Hematopoietic multipotent progenitor cell treated with erythropoietin and hydrocortisone succinate and interleukin-3 and kit ligand, for 15 days (in vitro differentiated cells): ENCODE results near the gene F5.

Source experiments
- DNase-seq: peaks from one replicate; pipeline ENCODE4 v3.0.0-alpha.2; 2015; ENCODE audit warnings: low spot score

F5 gene

GRCh38 chr1:169478094-169478672 is 108.1 kb downstream of the F5 start:
- DNase-seq = no peak

DNA sequence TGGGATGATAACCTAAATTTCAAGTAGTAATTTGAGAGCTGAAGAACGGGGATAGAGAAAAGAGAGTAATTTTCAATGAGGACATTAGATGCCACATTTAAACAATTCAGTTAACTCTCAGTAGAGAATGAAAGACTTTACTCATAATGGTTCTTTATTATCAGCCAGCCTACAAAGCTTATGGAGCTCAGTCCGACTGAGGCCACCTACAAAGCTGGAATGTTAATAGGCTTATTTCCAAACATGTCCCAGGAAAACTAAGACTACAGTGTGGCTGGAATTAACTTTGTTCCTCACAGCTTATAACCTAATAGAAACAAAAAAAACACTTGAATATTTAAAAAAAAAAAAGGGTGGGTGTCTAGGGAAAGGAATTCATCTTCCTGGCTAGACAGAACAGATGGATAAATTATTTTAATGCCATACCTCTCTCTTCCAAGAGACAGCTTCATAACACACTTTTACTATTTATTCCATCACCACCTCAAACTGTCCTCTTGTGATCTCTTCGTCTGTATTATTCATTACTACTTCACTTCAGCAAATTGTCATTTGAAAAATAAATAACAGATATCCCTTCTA is 110.4 kb downstream of the F5 start:
- no peak for DNase-seq

DNA sequence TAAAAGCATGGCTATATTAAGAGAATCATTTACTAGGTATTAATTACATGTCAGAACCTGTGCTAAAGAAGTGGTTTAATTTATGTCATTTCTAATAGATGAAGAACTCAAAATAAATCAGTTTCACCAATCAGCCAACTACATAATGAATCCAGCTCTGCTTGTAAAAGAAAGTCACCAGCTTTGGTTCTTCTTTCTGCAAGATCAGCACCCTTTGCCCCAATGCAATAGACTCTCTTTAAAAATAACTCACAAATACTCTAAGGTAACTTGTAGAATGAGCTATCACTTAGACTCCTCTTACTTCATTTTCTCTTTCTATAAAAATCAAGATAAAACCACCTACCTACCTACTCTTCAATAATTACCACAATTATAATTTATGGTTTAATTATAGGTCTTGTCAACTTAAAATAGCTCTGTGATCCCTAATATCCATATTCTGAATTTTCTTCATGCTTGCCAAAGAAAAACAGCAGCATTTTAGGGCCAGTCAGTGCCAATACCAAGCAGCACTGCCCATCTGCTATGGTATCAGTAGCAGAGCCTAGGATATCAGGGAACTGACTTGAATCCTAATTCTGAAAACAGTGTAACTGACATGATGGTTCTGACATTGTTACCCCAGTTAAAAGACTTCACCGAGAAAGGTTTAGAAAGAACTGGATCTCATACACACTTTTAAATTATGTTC is 111.8 kb downstream of the F5 start:
- DNase-seq = no peak

- DNase-seq = no peak
Measured at GRCh38 chr1:169473347-169473746, 112.9 kb downstream of the F5 start.

GRCh38 chr1:169472738-169473137 is 113.5 kb downstream of the F5 start:
- DNase-seq = no peak

DNA sequence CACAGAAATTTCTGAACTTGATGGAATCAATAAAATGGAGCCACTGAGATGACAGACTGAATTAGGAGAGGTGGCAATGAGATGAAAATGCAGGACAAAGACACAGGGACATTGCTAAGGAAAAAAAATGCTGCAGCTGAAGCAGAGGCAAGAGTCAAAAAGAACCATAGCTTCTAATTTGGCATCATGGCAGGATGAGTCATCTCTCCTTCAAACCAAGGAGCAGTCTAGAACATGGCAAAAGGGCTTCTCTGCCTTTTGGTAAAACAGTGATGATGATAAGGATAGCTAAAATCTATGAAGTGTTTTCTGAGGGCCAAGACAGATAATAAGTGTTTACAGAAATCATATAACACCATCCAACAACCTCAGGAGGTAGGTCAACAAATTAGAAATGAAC is 117.3 kb downstream of the F5 start:
- DNase-seq = no peak

DNA sequence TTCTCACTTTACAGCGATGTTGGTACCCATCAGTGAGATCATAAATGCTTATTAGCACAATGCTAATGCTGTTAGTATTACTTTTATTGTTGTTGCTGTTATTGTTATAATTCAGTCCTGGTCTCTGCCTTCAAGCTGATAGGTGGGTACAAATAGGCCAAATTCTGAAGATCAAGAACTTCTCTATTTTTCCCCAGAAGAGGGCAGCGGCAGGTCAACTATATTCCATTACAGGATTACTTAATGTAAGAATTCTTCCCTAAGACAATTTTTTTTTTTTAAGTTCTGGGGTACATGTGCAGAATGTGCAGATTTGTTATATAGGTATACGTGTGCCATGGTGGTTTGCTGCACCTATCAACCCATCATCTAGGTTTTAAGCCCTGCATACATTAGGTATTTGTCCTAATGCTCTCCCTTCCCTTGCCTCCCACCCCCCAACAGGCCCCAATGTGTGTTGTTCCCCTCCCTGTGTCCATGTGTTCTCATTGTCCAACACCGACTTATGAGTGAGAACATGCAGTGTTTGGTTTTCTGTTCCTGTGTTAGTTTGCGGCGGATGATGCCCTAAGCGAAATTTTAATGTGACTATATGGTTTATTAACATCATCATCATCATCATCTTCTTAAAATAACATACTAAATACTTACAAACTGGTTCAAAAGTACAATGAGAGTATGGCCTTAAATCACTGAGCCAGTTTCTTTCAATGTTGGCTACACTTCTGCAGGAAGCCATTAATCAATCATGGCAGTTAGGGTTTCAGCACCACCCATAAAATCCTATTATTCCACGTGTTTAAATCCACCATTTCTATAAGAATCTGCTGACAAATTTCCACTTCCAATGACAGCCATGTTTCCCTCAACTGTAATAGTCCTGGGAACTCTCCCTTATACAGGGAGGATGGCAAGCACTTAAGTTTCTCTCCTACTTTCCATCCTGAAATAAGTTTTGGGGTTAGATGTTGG is 119.7 kb downstream of the F5 start:
- peak; percentile 27 for DNase-seq

DNA sequence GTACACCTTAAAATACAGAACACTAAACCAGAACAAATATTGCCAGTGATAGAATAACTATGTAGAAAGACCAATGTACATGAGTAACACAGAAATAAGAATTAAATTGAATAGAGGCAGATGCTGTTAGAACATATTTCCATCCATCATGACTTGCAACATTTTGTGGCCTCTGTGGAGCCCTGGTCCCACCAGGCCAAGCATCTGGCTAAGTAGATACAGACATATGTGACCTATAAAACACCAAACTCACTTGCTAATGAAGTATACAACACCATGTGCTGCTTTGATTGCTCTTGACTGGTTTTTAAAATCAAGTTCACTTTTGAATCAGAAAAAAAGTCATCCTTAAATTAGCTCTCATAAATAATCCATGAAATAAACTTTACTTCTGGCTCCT is 121.0 kb downstream of the F5 start:
- no peak for DNase-seq
